GM18517 (cell line): ENCODE results near the gene POLR3F.
"Not testable (repeated sequence)": the region's sequence is repeated elsewhere in the genome, so short reads cannot be mapped to it uniquely, and the experiment has no call there.

ENCODE experiments used
- ATAC-seq: cut with Tn5 transposase; IDR thresholded peaks from one replicate; pipeline ENCODE4 v1.9.1; 2021; ENCODE audit warnings: mild to moderate bottlenecking, moderate library complexity; ENCODE audit not compliant: unreplicated experiment

Gene POLR3F, protein sequence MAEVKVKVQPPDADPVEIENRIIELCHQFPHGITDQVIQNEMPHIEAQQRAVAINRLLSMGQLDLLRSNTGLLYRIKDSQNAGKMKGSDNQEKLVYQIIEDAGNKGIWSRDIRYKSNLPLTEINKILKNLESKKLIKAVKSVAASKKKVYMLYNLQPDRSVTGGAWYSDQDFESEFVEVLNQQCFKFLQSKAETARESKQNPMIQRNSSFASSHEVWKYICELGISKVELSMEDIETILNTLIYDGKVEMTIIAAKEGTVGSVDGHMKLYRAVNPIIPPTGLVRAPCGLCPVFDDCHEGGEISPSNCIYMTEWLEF

DNA sequence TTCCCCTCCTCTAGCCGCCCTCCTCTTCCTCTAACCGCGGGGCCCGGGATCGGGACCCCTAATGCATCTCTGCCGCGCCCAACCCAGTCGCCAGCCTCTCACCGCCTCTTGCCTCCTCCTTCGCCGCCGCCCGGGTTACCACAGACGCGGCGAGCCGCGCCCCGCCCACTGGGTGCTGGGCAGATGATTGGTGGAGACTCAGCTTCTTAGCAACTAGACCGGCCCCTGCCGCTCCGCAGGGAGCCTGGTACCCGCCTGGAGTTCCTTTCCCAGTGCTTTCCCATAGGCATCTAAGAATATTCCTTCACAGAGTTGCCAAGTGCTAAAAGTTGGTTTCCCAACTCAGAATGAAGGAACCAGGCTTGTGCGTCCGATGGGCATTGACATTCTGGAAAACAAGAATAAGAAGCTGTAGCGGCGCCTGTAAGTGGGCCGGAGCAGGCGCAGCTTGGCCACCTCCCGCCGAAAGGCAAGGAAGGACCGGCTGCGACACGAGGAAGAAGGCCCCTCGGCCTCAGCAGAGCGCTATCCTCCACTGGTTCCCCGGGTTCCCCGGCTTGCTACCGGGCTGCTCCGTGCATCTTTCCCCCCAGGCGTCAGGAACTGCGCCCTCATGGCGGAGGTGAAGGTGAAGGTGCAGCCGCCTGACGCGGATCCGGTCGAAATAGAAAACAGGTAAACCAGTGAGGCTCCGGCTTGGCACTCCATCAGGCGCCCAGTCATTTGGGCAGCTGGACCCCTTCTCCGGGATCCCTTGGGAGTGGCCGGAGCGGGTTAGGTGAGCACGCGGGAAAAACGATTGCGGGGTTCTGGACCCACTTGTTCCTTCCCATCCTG, at the start of gene POLR3F, which contains the start of gene DZANK1:
Gene POLR3F (plus strand): TSS at position 497 of the 837 bp plus-strand sequence. CDS start 117 bp downstream, at position 614.
Gene DZANK1 (minus strand): TSS at position 137 of the 837 bp plus-strand sequence. CDS start 1,672 bp downstream, outside the sequence.
- peak; percentile 96 for ATAC-seq

DNA sequence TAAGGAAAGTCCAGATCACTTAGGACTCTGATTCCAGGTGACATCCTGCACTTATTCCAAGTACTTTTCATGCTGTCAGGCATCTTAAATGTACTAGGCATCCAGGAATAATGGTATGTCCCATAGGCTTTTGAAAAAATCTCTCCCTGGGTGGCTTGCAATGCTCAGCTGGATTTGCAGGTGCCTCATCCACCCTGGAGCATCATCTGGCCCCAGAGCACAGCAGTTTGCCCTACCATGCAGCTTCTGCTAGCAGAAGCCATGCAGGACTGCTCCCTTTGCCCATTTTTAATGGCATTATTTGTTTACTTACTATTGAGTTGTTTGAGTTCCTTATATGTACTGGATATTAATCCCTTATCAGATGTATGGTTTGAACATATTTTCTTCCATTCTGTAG, 45.6 kb upstream of the POLR3F start:
- no peak for ATAC-seq

DNA sequence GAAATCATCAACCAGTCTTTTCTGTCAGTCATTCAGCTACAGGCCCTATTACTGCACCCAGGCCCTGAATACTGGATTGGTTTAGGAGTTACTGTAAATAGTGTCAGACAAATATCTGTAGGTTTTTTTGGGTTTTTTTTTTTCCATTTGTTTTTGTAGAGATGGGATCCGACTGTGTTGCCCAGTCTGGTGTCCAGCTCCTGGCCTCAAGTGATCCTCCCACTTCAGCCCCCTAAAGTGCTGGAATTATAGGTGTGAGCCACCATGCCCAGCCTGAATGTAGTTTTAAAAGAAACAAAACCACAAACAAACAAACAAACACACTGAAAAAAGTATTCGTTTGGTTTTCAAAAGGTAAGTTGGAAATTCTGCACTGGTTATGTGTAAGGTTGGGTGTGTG, 40.0 kb upstream of the POLR3F start:
- ATAC-seq = no peak

DNA sequence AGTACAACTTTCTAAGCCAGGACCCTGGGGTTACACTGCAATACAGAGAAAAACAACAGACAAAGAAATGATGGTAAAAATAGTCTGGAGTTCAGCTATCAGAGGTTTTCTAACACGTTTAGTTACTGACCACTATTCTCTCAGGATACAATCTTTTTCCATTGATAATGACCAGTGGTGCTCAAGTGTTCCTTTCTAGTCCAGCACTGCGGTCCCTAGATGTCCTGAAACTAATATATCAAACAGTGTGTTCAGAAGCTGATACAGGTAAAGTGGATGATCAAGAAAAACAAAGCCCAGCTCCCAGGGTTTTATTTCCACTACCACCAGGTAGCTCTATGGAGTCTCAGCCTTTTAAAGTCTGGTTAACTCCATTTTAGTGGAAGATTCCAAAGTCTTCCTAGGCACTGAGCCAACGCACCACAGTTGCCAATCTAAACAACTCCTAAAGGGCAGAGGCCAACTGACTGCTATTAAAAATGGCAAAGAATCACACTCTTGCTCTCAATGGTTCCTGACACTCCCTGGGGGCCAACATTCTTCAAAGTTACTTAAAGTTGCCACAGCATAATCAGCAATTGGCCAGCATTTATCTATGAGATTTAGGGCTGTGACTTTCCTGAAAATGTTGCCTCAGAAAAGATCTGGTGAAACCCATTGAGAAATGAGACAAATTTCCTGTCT, 38.6 kb upstream of the POLR3F start:
- ATAC-seq = no peak

DNA sequence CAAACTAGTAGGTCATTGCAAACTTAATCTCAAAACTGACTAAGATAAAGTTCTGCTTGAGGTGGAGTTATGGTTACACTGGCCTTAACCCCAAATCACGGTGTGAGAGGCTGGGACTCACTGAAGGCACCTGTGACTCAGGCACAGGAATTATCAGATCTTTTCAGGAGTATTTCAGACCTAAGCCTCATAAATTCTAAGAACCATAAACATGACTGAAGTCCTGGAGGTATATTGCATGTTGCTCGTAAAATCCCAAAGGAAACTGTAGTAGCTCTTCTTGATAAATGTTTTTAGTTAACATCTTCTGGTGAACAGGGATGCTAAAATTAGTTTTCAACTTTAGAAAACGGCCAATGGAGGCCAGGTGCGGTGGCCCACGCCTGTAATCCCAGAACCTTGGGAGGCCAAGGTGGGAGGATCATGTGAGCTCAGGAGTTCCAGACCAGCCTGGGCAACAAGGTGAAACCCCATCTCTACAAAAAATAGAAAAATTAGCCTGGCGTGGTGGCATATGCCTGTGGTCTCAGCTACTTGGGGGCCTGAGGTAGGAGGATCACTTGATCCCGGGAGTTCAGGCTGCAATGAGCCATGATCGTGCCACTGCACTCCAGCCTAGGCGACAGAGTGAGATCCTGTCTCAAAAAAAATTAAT, 36.9 kb upstream of the POLR3F start:
- ATAC-seq = no peak

DNA sequence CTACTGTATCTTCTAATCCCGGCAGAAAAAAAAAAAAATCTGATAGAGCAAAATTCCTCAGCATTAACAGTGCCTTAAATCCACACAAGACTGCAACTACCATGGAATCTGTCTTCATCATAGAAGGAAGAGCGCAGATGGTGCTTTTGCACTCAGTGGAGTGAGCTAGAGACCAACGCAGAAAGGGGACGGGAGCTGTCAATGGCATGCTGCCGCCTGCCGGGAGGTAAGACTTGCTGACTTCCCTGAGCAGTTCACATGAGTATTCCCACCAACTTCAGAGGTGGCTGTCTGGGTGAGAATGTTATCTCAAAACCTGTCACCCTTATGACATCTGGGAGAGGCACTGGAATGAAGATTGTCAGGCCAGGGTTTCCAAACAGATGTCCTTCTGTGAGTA, 36.0 kb upstream of the POLR3F start:
- no peak for ATAC-seq

DNA sequence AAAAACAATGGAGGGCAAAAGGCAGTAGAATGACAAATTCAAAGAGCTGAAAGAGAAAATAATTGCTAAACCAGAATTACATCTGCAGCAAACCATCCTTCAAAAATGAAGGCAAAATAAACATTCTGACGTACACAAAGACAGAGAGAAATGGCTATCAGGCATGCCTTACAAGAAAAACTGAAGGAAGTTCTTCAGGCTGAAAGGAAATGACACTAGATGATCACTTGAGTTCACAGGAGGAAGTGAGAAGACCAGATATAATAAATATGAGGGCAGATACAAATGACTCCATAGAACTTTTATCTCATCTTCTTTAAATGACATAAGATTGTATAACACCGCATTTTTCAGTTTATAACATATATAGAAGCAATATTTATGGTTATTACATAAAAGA, 30.3 kb upstream of the POLR3F start:
- no peak for ATAC-seq

DNA sequence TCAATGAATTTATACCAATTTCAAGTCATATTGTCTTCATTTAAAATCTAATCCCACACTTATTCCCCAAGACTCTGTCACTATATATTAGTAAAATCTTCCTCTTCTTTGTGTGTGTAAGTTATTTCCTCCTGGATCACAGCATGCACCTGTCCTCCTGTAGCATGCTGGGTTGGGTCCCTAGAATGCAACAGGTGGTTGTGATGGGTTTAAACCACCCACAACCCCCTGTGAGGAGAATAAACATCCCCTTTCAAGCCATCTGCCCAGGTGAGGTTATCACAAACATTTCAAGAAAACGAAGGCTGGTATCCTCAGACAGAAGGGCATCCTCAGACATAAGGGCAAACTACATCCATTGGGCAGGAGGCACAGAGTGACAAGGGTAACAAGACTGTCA, 26.8 kb upstream of the POLR3F start:
- ATAC-seq = no peak

DNA sequence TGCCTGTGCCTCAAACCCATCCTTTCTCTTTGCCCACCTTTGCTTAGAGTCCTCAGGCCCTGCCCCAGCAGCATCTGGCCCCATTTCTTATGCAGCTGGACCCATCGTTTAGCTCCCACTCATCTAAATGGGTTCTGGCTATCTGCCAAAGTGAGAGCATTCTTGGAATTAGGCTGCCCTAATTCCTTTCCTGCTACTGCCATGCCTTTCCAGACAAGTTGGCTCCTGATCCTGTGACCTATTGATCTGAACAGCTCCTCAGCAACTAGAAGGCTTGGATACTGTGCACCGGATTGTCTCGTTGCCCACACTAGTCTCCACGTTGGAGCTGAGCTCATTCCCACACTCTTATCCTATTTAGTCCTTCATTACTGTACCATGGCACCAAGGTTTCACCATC, 23.3 kb upstream of the POLR3F start:
- no peak for ATAC-seq

DNA sequence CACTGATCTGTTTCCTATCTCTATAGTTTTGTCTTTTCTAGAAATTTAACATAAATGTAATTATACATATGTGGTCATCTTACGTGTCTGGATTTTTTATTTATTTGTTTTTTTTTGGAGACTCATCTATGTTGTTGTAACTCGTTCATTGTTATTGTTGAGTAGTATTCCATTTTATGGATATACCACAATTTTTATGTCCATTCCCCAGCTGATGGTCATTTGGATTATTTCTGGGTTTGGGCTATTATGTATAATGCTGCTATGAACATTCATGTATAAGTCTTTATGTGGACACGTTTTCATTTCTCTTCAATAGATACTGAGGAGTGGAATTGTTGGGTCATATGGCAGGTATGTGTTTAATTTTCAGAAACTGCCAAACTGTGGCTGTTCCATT, 10.6 kb upstream of the POLR3F start:
- no peak for ATAC-seq

DNA sequence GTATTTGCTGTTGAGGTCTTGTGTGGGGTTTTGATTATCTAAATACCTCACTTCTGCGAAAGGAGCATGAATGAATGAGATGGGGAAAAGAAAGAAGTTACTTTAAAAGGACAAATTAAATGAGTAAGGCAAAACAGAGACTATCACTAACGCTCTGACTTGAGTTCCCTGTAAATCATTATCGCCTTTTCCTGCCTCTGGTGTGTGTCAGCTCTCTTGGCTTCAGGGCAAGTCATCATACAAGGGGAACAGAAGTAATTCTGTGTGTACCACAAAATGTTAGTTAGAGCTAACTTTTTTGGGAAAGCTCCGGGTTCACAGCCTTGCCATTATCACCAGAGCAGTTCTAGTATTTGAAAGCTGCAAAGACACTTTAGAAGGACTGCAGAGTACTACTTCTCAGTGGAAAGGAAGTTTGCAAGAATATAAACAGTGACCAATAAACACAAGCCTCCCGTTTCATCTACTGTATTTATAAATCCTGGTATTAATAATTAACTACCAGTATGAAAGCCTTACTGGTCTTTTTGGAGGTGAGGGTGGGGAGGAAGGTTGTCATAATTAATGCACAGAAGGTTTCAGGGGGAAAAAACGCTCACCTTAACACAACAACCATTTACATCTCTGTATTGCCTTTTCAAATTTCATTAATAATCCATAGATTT, 1.5 kb upstream of the POLR3F start:
- no peak for ATAC-seq

DNA sequence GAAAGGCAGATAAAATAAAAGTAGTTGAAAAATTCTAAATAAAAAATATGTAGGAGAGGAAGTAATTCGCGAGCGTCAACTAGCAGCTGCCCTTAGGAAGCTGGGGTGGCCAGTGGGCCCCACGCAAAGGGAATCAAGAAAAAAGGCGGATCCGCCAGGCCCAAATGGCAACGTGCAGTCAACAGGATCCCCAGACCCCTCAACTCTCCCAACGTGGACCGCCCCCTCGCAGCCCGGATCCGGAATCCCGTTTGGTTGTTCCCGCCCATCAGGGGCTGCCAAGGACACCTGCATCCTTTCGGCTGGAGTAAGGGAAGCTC, 656 bp upstream of the POLR3F start:
- peak; percentile 27 for ATAC-seq

DNA sequence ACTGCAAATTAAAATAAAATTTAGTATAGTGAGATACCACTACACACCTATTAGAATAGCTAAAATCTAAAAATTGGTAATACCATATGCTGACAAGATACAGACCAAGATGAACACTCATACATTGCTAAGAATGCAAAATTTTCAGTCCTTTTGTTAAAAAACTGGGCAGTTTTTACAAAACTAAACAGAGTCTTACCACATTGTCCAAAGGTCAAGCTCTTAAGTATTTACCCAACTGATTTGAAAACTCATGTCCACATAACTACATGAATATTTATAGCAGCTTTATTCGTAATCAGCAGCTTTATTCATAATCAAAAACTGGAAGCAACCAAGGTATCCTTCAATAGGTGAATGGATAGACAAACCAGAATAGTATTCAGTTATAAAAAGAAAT, 10.0 kb downstream of the POLR3F start:
- ATAC-seq = no peak

DNA sequence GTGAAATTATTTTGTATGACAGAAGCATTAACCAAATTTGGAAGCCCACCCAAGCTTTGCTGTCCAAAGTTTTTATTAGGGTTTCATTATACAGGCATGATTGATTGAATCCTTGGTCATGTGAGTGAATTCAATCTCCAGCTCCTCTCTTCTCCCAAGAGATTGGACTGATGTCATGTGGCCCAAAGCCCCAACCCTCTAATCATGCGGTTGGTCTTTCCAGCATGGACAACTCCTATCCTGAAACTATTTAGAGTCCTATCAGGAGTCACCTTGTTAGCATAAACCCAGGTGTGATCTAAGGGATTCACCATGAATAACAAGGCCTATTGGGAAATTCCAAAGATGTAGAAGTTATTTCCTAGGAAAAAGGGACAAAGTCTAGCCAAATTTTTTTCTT, 10.6 kb downstream of the POLR3F start:
- ATAC-seq = no peak

DNA sequence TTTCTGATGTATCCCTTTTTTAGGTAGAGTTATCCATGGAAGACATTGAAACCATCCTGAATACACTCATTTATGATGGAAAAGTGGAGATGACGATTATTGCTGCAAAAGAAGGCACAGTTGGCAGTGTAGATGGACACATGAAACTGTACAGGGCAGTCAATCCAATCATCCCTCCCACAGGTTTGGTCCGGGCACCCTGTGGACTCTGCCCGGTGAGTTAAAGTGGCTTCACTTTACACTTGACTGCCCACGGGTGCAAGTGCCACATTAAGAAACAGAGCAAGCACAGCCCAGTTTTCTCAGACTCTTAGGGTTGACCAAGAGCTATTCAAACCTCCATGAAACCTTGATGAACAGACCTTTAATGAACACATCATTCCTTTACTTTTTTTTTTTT, 14.4 kb downstream of the POLR3F start:
- ATAC-seq = no peak

DNA sequence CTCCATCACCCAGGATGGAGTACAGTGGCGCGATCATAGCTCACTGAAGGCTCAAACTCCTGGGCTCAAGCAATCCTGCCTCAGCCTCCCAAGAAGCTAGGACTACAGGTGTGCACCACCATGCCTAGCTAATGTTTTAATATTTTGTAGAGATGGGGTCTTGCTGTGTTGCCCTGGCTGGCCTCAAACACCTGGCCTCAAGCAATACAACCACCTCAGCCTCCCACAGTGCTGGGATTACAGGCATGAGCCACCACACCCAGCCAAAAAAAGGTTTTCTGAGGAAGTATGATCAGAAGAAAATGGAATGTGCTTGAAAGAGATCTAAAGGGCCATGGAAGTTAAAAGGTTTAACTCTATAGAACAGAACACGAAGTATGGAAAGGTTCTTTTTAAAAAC, 21.1 kb downstream of the POLR3F start:
- ATAC-seq = no peak

DNA sequence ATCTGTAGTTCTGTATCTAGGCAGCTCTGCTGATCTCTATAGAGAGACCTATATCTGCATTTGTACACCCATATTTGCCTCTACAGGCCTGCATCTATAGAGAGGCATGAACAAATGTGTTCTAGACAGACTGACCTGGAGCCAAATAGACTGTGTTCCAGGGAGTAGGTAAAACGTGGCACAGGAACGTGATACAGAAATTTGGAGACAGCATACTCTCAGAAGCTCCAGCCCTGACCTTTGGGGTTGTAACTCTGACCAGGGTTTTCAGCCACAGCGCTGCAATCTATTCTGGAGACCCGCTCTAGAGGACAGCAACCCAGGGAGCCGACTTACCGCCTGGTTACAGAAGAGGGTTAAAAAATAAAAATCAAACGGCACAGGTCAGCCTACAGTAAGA, 28.9 kb downstream of the POLR3F start:
- no peak for ATAC-seq

DNA sequence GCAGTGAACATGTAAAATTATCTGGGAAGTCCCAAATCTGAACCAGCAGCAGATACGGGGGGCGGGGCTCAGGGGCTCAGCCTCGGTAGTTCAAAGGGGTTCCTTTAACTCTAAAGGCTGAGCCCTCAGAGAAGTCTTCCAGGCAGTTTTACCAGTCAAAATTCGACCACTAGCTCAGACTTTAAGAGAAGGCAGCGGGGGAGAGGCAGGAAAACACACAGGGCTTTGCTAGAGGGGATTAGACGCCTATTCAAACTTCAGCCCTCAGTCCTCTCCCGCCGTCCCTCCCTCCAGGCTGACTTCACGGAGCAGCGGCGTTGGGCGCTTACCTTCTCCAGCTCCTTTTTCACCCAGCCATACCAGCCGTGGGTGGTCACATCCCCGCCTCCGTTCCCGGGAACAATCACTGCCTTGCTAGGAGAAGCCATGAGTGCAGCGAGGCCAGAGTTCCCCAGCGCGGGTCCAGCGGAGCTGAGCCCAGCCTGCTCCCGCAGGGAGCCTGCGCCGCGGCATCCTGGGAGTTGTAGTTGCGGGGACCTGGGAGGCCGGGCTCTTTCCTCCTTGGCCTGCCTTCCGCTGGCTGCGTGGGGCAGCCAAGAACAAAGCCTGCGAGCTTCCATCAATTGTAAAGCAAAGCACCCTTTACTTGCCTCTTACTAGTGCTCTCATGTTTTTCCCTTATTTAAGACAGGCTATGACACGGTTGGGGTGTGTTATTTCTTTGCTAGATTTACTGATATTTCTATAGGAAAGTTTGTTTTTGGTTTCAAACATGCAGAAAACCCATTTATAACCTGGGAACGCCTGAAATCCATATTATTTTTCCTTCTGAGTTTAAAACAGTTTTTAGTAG, 29.8 kb downstream of the POLR3F start, which contains the start of gene RBBP9:
Gene RBBP9 (minus strand): TSS at position 486 of the 853 bp plus-strand sequence. CDS start 58 bp downstream, at position 428.
- ATAC-seq = peak; percentile 95

DNA sequence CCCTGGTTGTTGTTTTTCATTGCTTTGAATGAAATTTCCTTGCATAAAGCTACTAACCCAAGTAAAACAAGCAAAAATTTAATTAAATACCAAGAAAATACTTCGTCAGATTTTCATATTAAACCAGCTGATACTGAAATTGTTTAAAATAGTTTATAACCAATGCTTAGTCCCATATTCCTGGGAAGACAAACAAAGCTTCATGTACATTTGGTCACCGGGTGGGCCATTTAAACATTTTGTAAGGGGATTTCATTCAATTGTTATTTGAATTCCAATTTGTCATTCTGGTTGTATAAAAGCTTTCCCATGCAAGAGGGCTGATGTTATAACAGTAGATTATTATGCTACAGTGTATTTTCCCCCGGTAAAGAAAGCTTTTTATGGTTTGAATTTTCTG, 30.4 kb downstream of the POLR3F start:
- no peak for ATAC-seq

DNA sequence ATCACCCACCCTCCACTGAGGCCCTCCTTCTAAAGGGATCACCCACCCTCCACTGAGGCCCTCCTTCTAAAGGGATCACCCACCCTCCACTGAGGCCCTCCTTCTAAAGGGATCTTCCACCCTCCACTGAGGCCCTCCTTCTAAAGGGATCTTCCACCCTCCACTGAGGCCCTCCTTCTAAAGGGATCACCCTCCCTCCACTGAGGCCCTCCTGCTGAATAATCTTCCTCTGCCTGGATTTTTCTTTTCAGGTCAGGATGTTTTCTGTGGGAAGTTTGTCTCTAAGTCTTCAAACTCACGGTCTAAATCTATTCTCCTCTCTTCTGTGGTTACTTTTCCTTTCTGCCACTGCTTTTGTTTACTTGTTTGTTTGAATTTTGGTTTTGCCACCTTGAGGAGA, 34.5 kb downstream of the POLR3F start:
- ATAC-seq = not testable (repeated sequence)
